H9 (cell line): ENCODE measurements around the gene ALLC. TPM values are rescaled to one million over a fixed set of nuclear protein-coding genes. Genes with fewer than 3 reads are reported as not detected.
A peak's percentile ranks its signal among the peaks of the same experiment; 100 is the strongest.

ENCODE experiments used
- DNase-seq: peaks from one replicate; pipeline ENCODE4 v3.0.0-alpha.2; 2017
- H2AFZ ChIP-seq: one replicate; pipeline ENCODE4 v1.6.1; 2013; ENCODE audit warnings: mild to moderate bottlenecking, low read length, control low read depth, moderate library complexity
- H2AK5ac ChIP-seq: 2 replicates; pipeline ENCODE4 v1.6.1; 2013; ENCODE audit warnings: low read length, control low read depth, mixed read lengths; ENCODE audit not compliant: insufficient read length
- H2BK120ac ChIP-seq: one replicate; pipeline ENCODE4 v1.6.1; 2013; ENCODE audit warnings: low read depth, mild to moderate bottlenecking, low read length, control low read depth, inconsistent platforms; ENCODE audit not compliant: poor library complexity, severe bottlenecking
- H2BK12ac ChIP-seq: 2 replicates; pipeline ENCODE4 v1.6.1; 2013; ENCODE audit warnings: low read length, control low read depth, mixed read lengths, low read depth; ENCODE audit not compliant: insufficient read length
- H2BK15ac ChIP-seq: 2 replicates; pipeline ENCODE4 v1.6.1; 2013; ENCODE audit warnings: low read depth, low read length, control low read depth
- H2BK20ac ChIP-seq: one replicate; pipeline ENCODE4 v1.6.1; 2013; ENCODE audit warnings: low read depth, mild to moderate bottlenecking, low read length, control low read depth, inconsistent platforms; ENCODE audit not compliant: poor library complexity, severe bottlenecking
- H2BK5ac ChIP-seq: 2 replicates; pipeline ENCODE4 v1.6.1; 2013; ENCODE audit warnings: low read length, control low read depth, mixed read lengths; ENCODE audit not compliant: insufficient read length
- H3K14ac ChIP-seq: 2 replicates; pipeline ENCODE4 v1.6.1; 2013; ENCODE audit warnings: low read length, control low read depth; ENCODE audit not compliant: insufficient read depth
- H3K18ac ChIP-seq: 2 replicates; pipeline ENCODE4 v1.6.1; 2013; ENCODE audit warnings: low read depth, mild to moderate bottlenecking, mixed read lengths, low read length, control low read depth; ENCODE audit not compliant: insufficient read length
- H3K23ac ChIP-seq: 2 replicates; pipeline ENCODE4 v1.6.1; 2013; ENCODE audit warnings: low read length, control low read depth, mixed read lengths, low read depth; ENCODE audit not compliant: insufficient read length
- H3K23me2 ChIP-seq: 2 replicates; pipeline ENCODE4 v1.6.1; 2013; ENCODE audit warnings: low read depth, mild to moderate bottlenecking, mixed read lengths, low read length, control low read depth; ENCODE audit not compliant: insufficient read length, poor library complexity, severe bottlenecking
- H3K27ac ChIP-seq: 2 replicates; pipeline ENCODE4 v1.5.1; 2013; ENCODE audit warnings: low read length, control low read depth, mixed read lengths, low read depth; ENCODE audit not compliant: insufficient read length
- H3K27me3 ChIP-seq: 2 replicates; pipeline ENCODE4 v1.6.1; 2013; ENCODE audit warnings: low read length, control low read depth, inconsistent platforms; ENCODE audit not compliant: insufficient read depth
- H3K4ac ChIP-seq: 2 replicates; pipeline ENCODE4 v1.6.1; 2013; ENCODE audit warnings: low read depth, mild to moderate bottlenecking, control low read depth, inconsistent platforms, low read length, moderate library complexity
- H3K4me1 ChIP-seq: 2 replicates; pipeline ENCODE4 v1.6.1; 2013; ENCODE audit warnings: low read length, control low read depth, inconsistent platforms; ENCODE audit not compliant: insufficient read depth
- H3K4me2 ChIP-seq: 2 replicates; pipeline ENCODE4 v1.6.1; 2013; ENCODE audit warnings: low read length, control low read depth, mixed read lengths; ENCODE audit not compliant: insufficient read length, insufficient read depth
- H3K56ac ChIP-seq: 2 replicates; pipeline ENCODE4 v1.6.1; 2013; ENCODE audit warnings: low read depth, mild to moderate bottlenecking, mixed read lengths, low read length, control low read depth; ENCODE audit not compliant: insufficient read length
- H3K79me1 ChIP-seq: 2 replicates; pipeline ENCODE4 v1.6.1; 2013; ENCODE audit warnings: low read depth, mild to moderate bottlenecking, moderate library complexity, low read length, control low read depth, inconsistent platforms; ENCODE audit not compliant: insufficient read depth, poor library complexity, severe bottlenecking
- H3K79me2 ChIP-seq: 2 replicates; pipeline ENCODE4 v1.6.1; 2013; ENCODE audit warnings: low read length, control low read depth, inconsistent platforms; ENCODE audit not compliant: insufficient read depth
- H3K9ac ChIP-seq: 2 replicates; pipeline ENCODE4 v1.6.1; 2013; ENCODE audit warnings: low read length, control low read depth, mixed read lengths; ENCODE audit not compliant: insufficient read length; ENCODE audit errors: extremely low read depth
- H3K9me3 ChIP-seq: one replicate; pipeline ENCODE4 v1.6.1; 2013; ENCODE audit warnings: low read depth, low read length, inconsistent platforms; ENCODE audit not compliant: control insufficient read depth
- H3T11ph ChIP-seq: one replicate; pipeline ENCODE4 v1.6.1; 2013; ENCODE audit warnings: mild to moderate bottlenecking, low read length, control low read depth, inconsistent platforms
- H4K20me1 ChIP-seq: one replicate; pipeline ENCODE4 v1.6.1; 2013; ENCODE audit not compliant: control insufficient read depth, insufficient read length, insufficient read depth
- H4K5ac ChIP-seq: 2 replicates; pipeline ENCODE4 v1.6.1; 2013; ENCODE audit warnings: low read depth, mild to moderate bottlenecking, mixed read lengths, low read length, control low read depth; ENCODE audit not compliant: insufficient read length
- H4K8ac ChIP-seq: replicated peaks from 2 replicates; pipeline ENCODE4 v1.6.1; 2013; ENCODE audit warnings: low read length, control low read depth, mixed read lengths, low read depth; ENCODE audit not compliant: insufficient read length
- H4K91ac ChIP-seq: 2 replicates; pipeline ENCODE4 v1.6.1; 2013; ENCODE audit warnings: low read depth, mild to moderate bottlenecking, moderate library complexity, mixed read lengths, low read length, control low read depth; ENCODE audit not compliant: insufficient read length
- H3K27ac Mint-ChIP-seq, 3 experiments: 2 replicates in 2 of 3; 3 replicates in 1 of 3; pipeline ENCODE4 v1.8.0; 2020 to 2021; ENCODE audit warnings: mixed read lengths in 3 of 3, mild to moderate bottlenecking in 1 of 3, moderate library complexity in 1 of 3
- H3K27me3 Mint-ChIP-seq: 2 replicates; pipeline ENCODE4 v1.8.0; 2021; ENCODE audit warnings: low read depth, mild to moderate bottlenecking, moderate library complexity, mixed read lengths
- H3K36me3 Mint-ChIP-seq, 3 experiments: 2 replicates in 2 of 3; 3 replicates in 1 of 3; pipeline ENCODE4 v1.8.0; 2020 to 2021; ENCODE audit warnings: low read depth in 3 of 3, mixed read lengths in 3 of 3; ENCODE audit not compliant: insufficient read depth in 1 of 3
- H3K4me1 Mint-ChIP-seq, 2 experiments: 2 replicates each; pipeline ENCODE4 v1.8.0; 2020; ENCODE audit warnings: mixed read lengths in 2 of 2
- H3K4me3 Mint-ChIP-seq, 2 experiments: 2 replicates in 1 of 2; 3 replicates in 1 of 2; pipeline ENCODE4 v1.8.0; 2020 to 2021; ENCODE audit warnings: mild to moderate bottlenecking in 2 of 2, mixed read lengths in 2 of 2, moderate library complexity in 1 of 2
- H3K9me3 Mint-ChIP-seq, 2 experiments: 2 replicates in 1 of 2; 3 replicates in 1 of 2; pipeline ENCODE4 v1.8.0; 2020; ENCODE audit warnings: mild to moderate bottlenecking in 2 of 2, mixed read lengths in 2 of 2, moderate library complexity in 1 of 2
- WGBS: extraction: QIAGEN DNeasy Blood & Tissue Kit; methylation state at CpG from one replicate; pipeline ENCODE4 v1.1.7; 2013; ENCODE audit warnings: missing lambda C conversion rate, low lambda C conversion rate, mixed read lengths; ENCODE audit not compliant: insufficient read length; ENCODE audit errors: extremely low coverage; 5-methylcytosine and 5-hydroxymethylcytosine counted together
- total RNA-seq: library from RNA; stranded (reverse); gene quantifications from 2 replicates; pipeline ENCODE4 v1.2.1, GENCODE V29; 2021
- TF ChIP-seq, protein P1 (sequence below): fragments of 200-600 bp; sonication (generic); conservative IDR thresholded peaks from 3 replicates; pipeline ENCODE4 v1.8.0; 2021; ENCODE audit warnings: antibody characterized with exemption, mild to moderate bottlenecking

ALLC gene
- total RNA-seq, 1 experiment from 2014 or later: not detected

DNA sequence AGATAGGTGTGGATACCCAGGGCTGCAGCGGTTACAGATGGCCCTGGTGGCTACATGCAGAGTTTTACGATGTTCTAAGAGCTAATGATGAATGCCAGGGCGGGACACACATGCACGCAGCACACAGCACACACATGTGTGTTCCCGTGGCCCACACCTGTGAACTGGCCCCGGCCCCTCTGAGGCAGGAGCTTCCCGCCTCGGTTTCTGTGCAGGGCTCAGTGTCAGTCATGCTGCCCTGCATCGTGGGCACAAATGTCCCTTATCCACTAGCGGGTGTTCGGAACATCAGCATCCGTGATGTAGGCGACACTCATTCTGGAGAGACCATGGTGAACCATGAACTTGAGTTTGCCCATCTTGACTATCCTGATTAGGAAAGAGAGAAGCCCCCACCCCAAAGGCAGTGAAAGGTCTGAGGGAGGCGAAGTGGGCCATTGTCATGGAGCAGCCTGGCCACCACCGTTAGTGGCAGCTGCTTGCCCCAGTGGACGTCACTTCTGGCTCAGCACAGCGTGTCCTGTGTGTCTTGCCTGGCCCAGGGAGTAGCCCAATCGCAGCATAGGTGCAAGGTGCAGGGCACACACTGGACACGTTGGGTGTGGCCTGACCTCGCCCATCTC, 89.1 kb downstream of the ALLC start:
- H3K9me3 ChIP-seq: no peaks in the 10 kb centered on the region
- no peak overlapping the region for H3K18ac ChIP-seq
- no peak overlapping the region for H3K9ac ChIP-seq
- Mint-ChIP-seq H3K9me3 (no peaks in the 10 kb centered on the region), H3K27ac (peak overlapping the region in 1 of 3 experiments; percentile 3; a peak in 1 of 7 replicates), H3K36me3 (no peaks in the 10 kb centered on the region; a peak in 1 of 7 replicates), H3K4me3 (no peak overlapping the region), H3K4me1 (no peaks in the 10 kb centered on the region), H3K27me3 (peaks cover 14% of the 10 kb centered on the region)
- H4K8ac ChIP-seq: no peak overlapping the region
- no peak overlapping the region for H2BK15ac ChIP-seq
- H3K4ac ChIP-seq: no peak overlapping the region
- no peak overlapping the region for H3K14ac ChIP-seq
- no peak overlapping the region for H4K5ac ChIP-seq
- no peaks in the 10 kb centered on the region for H3K79me1 ChIP-seq
- no peak overlapping the region for H4K91ac ChIP-seq
- H3K27ac ChIP-seq: no peak overlapping the region
- no peak overlapping the region for H2BK5ac ChIP-seq
- no peak overlapping the region for H2AFZ ChIP-seq
- TF ChIP-seq, protein P1, sequence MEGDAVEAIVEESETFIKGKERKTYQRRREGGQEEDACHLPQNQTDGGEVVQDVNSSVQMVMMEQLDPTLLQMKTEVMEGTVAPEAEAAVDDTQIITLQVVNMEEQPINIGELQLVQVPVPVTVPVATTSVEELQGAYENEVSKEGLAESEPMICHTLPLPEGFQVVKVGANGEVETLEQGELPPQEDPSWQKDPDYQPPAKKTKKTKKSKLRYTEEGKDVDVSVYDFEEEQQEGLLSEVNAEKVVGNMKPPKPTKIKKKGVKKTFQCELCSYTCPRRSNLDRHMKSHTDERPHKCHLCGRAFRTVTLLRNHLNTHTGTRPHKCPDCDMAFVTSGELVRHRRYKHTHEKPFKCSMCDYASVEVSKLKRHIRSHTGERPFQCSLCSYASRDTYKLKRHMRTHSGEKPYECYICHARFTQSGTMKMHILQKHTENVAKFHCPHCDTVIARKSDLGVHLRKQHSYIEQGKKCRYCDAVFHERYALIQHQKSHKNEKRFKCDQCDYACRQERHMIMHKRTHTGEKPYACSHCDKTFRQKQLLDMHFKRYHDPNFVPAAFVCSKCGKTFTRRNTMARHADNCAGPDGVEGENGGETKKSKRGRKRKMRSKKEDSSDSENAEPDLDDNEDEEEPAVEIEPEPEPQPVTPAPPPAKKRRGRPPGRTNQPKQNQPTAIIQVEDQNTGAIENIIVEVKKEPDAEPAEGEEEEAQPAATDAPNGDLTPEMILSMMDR: no peak
- H2BK20ac ChIP-seq: no peak overlapping the region
- H3K27me3 ChIP-seq: no peaks in the 10 kb centered on the region
- no peak overlapping the region for H2AK5ac ChIP-seq
- H3K56ac ChIP-seq: no peak overlapping the region
- no peak overlapping the region for H3K4me2 ChIP-seq
- no CpG with 5 or more reads among the region's 20 CpGs for WGBS
- no peaks in the 10 kb centered on the region for H4K20me1 ChIP-seq
- no peaks in the 10 kb centered on the region for H3K23me2 ChIP-seq
- no peak overlapping the region for H3K23ac ChIP-seq
- H2BK12ac ChIP-seq: no peak overlapping the region
- peak; percentile 19 for DNase-seq
- H3T11ph ChIP-seq: no peak overlapping the region
- H3K4me1 ChIP-seq: no peaks in the 10 kb centered on the region
- H2BK120ac ChIP-seq: no peak overlapping the region
- H3K79me2 ChIP-seq: no peaks in the 10 kb centered on the region
